GM19043 (cell line): ENCODE measurements around the gene KIF2C.
"Not testable (repeated sequence)": the region's sequence is repeated elsewhere in the genome, so short reads cannot be mapped to it uniquely, and the experiment has no call there.

Experiments used
- ATAC-seq: cut with Tn5 transposase; IDR thresholded peaks from one replicate; pipeline ENCODE4 v1.9.1; 2021; ENCODE audit warnings: low read depth; ENCODE audit not compliant: unreplicated experiment

The KIF2C gene

GRCh38 chr1:44808938-44809917 lies 69.6 kb downstream of the KIF2C start:
- no peak for ATAC-seq

GRCh38 chr1:44810101-44810761 lies 70.6 kb downstream of the KIF2C start:
- ATAC-seq: no peak

- ATAC-seq: not testable (repeated sequence)
Measured at GRCh38 chr1:44810762-44811105, 71.1 kb downstream of the KIF2C start.

- no peak for ATAC-seq
Measured at GRCh38 chr1:44811234-44811633, 71.6 kb downstream of the KIF2C start.

- ATAC-seq: no peak
Measured at GRCh38 chr1:44812822-44813543, 73.3 kb downstream of the KIF2C start.

- not testable (repeated sequence) for ATAC-seq
Measured at GRCh38 chr1:44815926-44816325, 76.3 kb downstream of the KIF2C start.

GRCh38 chr1:44817307-44817706 lies 77.7 kb downstream of the KIF2C start:
- ATAC-seq: no peak
